PFSK-1 (cell line): ENCODE measurements around the gene PAFAH2.

ENCODE experiments used
- FOXP2 ChIP-seq: optimal IDR thresholded peaks from 2 replicates; pipeline ENCODE3; 2011; ENCODE audit warnings: borderline replicate concordance, control low read depth, inconsistent platforms; ENCODE audit not compliant: insufficient read depth; ENCODE audit errors: extremely low read length, extremely low read depth
- POLR2AphosphoS5 ChIP-seq: IDR thresholded peaks from 2 replicates; pipeline ENCODE4 v1.6.1; 2012; ENCODE audit warnings: low read depth, mild to moderate bottlenecking, control low read depth, low read length, moderate library complexity
- REST ChIP-seq, 2 experiments: IDR thresholded peaks; 2 replicates each; pipeline versions ENCODE4 v1.6.1 to v1.8.0; 2011 to 2012; ENCODE audit warnings: low read depth in 2 of 2, low read length in 2 of 2, control low read depth in 1 of 2, inconsistent platforms in 1 of 2, mild to moderate bottlenecking in 1 of 2, moderate library complexity in 1 of 2; ENCODE audit not compliant: insufficient read depth in 1 of 2
- SIN3A ChIP-seq: IDR thresholded peaks from 2 replicates; pipeline ENCODE4 v1.6.1; 2012; ENCODE audit warnings: mild to moderate bottlenecking, low read length, moderate library complexity, borderline replicate concordance; ENCODE audit not compliant: insufficient read depth
- TAF1 ChIP-seq: IDR thresholded peaks from 2 replicates; pipeline ENCODE4 v1.6.1; 2012; ENCODE audit warnings: low read length, control low read depth, borderline replicate concordance; ENCODE audit not compliant: insufficient read depth

Gene PAFAH2

GRCh38 chr1:25945761-25946160 is 52.1 kb downstream of the PAFAH2 start:
- TF ChIP-seq REST (IDR thresholded peaks at IDR 0.05; ENCODE audit: insufficient read depth in 1 of 2, low read depth in 2 of 2, low read length in 2 of 2): no peak
- TF ChIP-seq POLR2AphosphoS5: no peak
- TF ChIP-seq SIN3A: no peak
- TF ChIP-seq FOXP2: no peak
- TF ChIP-seq TAF1: no peak

- no peak for TF ChIP-seq POLR2AphosphoS5
- TF ChIP-seq REST (IDR thresholded peaks at IDR 0.05; ENCODE audit: insufficient read depth in 1 of 2, low read depth in 2 of 2, low read length in 2 of 2): no peak
- no peak for TF ChIP-seq TAF1
- no peak for TF ChIP-seq FOXP2
- no peak for TF ChIP-seq SIN3A
Measured at GRCh38 chr1:25944986-25945385, 52.9 kb downstream of the PAFAH2 start.

- TF ChIP-seq TAF1 (no peak), REST (IDR thresholded peaks at IDR 0.05; ENCODE audit: insufficient read depth in 1 of 2, low read depth in 2 of 2, low read length in 2 of 2) (no peak), POLR2AphosphoS5 (no peak), FOXP2 (no peak), SIN3A (no peak)
Measured at GRCh38 chr1:25936947-25937346, 60.9 kb downstream of the PAFAH2 start.

- no peak for TF ChIP-seq POLR2AphosphoS5
- TF ChIP-seq REST (IDR thresholded peaks at IDR 0.05; ENCODE audit: insufficient read depth in 1 of 2, low read depth in 2 of 2, low read length in 2 of 2): no peak
- TF ChIP-seq FOXP2: no peak
- TF ChIP-seq TAF1: no peak
- no peak for TF ChIP-seq SIN3A
Measured at GRCh38 chr1:25933479-25934365, 64.1 kb downstream of the PAFAH2 start.

GRCh38 chr1:25932321-25932720 is 65.5 kb downstream of the PAFAH2 start:
- TF ChIP-seq SIN3A (no peak), FOXP2 (no peak), REST (IDR thresholded peaks at IDR 0.05; ENCODE audit: insufficient read depth in 1 of 2, low read depth in 2 of 2, low read length in 2 of 2) (no peak)
